ENCODE measurements around the gene TNF.

Gene TNF

DNA sequence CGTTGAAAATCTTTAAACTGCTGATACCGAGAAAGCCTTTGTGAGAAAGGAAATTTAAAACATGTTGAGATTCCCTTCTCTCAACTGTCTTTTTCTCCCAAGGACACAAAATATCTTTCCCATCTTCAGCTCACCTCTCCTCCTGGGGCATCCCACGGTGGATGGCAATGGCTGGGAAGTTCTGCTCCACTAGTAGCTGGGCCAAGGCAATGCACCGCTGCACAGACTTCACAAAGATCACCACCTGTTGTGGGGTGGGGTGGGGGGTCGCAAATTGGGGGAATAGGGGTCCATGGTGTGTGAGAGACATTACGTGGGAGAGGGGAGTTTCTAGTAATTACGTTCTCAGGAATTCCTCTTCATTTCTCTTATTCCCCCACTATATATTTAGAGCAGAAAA, 44.2 kb upstream of the TNF start:
- DNase-seq (ENCODE audit: low read depth) = no peak
- TF ChIP-seq, protein P1, sequence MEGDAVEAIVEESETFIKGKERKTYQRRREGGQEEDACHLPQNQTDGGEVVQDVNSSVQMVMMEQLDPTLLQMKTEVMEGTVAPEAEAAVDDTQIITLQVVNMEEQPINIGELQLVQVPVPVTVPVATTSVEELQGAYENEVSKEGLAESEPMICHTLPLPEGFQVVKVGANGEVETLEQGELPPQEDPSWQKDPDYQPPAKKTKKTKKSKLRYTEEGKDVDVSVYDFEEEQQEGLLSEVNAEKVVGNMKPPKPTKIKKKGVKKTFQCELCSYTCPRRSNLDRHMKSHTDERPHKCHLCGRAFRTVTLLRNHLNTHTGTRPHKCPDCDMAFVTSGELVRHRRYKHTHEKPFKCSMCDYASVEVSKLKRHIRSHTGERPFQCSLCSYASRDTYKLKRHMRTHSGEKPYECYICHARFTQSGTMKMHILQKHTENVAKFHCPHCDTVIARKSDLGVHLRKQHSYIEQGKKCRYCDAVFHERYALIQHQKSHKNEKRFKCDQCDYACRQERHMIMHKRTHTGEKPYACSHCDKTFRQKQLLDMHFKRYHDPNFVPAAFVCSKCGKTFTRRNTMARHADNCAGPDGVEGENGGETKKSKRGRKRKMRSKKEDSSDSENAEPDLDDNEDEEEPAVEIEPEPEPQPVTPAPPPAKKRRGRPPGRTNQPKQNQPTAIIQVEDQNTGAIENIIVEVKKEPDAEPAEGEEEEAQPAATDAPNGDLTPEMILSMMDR (IDR thresholded peaks at IDR 0.05; ENCODE audit: low read depth, low read length, missing control alignments) = no peak
- no peak overlapping the region for H3K4me3 ChIP-seq (ENCODE audit: low read depth, low read length)
- in situ Hi-C loops (cut with HindIII; ENCODE audit: low sequenced_read_pairs) = no loop called here

GRCh38 chr6:31531771-31532643, 43.4 kb upstream of the TNF start:
- H3K4me3 ChIP-seq (ENCODE audit: low read depth, low read length) = no peak overlapping the region
- in situ Hi-C loops (cut with HindIII; ENCODE audit: low sequenced_read_pairs) = no loop called here
- TF ChIP-seq, protein P1 (IDR thresholded peaks at IDR 0.05; ENCODE audit: low read depth, low read length, missing control alignments) = no peak
- no peak for DNase-seq (ENCODE audit: low read depth)

GRCh38 chr6:31532644-31533454, 42.5 kb upstream of the TNF start:
- no peak for DNase-seq (ENCODE audit: low read depth)
- H3K4me3 ChIP-seq (ENCODE audit: low read depth, low read length) = no peak overlapping the region
- TF ChIP-seq, protein P1 (IDR thresholded peaks at IDR 0.05; ENCODE audit: low read depth, low read length, missing control alignments) = no peak
- in situ Hi-C loops (cut with HindIII; ENCODE audit: low sequenced_read_pairs) = no loop called here

- no peak for DNase-seq (ENCODE audit: low read depth)
- TF ChIP-seq, protein P1 (IDR thresholded peaks at IDR 0.05; ENCODE audit: low read depth, low read length, missing control alignments) = no peak
- in situ Hi-C loops (cut with HindIII; ENCODE audit: low sequenced_read_pairs) = no loop called here
- no peak overlapping the region for H3K4me3 ChIP-seq (ENCODE audit: low read depth, low read length)
These were observed 41.9 kb upstream of the TNF start for GRCh38 chr6:31533455-31533841.

DNA sequence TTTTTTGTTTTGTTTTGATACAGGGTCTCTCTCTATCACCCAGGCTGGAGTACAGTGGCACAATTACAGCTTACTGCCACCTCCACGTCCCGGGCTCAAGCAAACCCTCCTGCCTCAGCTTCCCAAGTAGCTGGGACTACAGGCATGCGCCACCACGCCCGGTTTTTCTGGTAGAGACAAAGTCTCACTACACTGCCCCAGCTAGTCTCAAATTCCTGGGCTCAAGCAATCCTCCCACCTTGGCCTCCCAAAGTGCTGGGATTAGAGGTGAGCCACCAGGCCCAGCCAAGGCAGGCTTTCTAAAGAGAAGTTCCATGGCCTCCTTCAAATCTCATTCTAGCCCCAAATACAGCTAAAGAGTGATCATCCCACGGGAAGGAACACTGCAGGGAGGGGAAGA, 41.4 kb upstream of the TNF start:
- in situ Hi-C loops (cut with HindIII; ENCODE audit: low sequenced_read_pairs) = no loop called here
- DNase-seq (ENCODE audit: low read depth) = no peak

DNA sequence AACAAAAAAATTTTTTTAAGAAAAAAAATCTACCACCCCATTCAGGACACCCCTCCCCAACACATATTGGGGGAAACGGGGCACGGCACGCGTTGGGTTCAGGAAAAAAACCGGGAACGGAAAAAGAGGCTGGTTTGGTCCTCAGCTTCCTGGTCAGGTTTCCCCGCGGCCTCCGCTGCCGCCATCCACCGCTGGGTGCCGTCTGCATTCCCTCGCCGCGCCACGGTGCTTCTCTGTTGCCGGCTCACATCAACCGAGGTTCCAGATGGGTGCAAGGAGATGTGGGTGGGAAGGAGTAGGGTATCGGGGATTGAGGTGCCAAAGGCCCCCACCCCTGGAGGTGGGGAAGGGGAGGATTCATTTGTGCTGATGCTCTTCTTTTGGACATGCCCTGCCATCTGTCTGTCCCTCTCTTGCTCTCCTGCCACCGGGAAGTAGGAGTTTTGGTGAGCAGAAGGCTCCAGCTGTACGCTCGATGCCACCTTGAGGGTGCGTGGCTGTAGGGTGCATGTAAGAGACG, 40.8 kb upstream of the TNF start:
- in situ Hi-C loops (cut with HindIII; ENCODE audit: low sequenced_read_pairs) = no loop called here
- no peak overlapping the region for H3K4me3 ChIP-seq (ENCODE audit: low read depth, low read length)
- TF ChIP-seq, protein P1 (IDR thresholded peaks at IDR 0.05; ENCODE audit: low read depth, low read length, missing control alignments) = no peak
- no peak for DNase-seq (ENCODE audit: low read depth)

More for the DNA sequence above, 41.4 kb upstream of the TNF start:
- H3K4me3 ChIP-seq (ENCODE audit: low read depth, low read length) = no peak overlapping the region
- TF ChIP-seq, protein P1 (IDR thresholded peaks at IDR 0.05; ENCODE audit: low read depth, low read length, missing control alignments) = no peak

All from astrocyte of the cerebellum (primary cell).